SK-N-SH (cell line): Measurements from ENCODE around the gene ANXA9.

Source experiments
- CTCF ChIP-seq: fragments of 200-600 bp; sonication (generic); IDR thresholded peaks from 2 replicates; pipeline ENCODE4 v1.6.1; 2017; ENCODE audit warnings: antibody characterized with exemption, mild to moderate bottlenecking, moderate library complexity
- EP300 ChIP-seq, 2 experiments: IDR thresholded peaks; 2 replicates each; pipeline versions ENCODE4 v1.4.0 to v1.6.1; 2012; ENCODE audit warnings: borderline replicate concordance in 1 of 2, low read depth in 1 of 2, low read length in 1 of 2
- FOXM1 ChIP-seq: IDR thresholded peaks from 2 replicates; pipeline ENCODE4 v1.4.0; 2012; ENCODE audit warnings: low read depth, mild to moderate bottlenecking
- IRF3 ChIP-seq: fragments of 150-350 bp; IDR thresholded peaks from 2 replicates; pipeline ENCODE4 v1.6.1; 2016; ENCODE audit warnings: mild to moderate bottlenecking, low read depth, low read length
- MAX ChIP-seq: IDR thresholded peaks from 2 replicates; pipeline ENCODE4 v1.4.0; 2012; ENCODE audit warnings: low read depth
- NRF1 ChIP-seq: IDR thresholded peaks from 2 replicates; pipeline ENCODE4 v1.6.1; 2012; ENCODE audit warnings: low read depth, mild to moderate bottlenecking, low read length
- REST ChIP-seq: IDR thresholded peaks from 2 replicates; pipeline ENCODE4 v1.6.1; 2012; ENCODE audit warnings: mild to moderate bottlenecking, low read depth, low read length, moderate library complexity
- TAF1 ChIP-seq: IDR thresholded peaks from 2 replicates; pipeline ENCODE4 v1.6.1; 2012; ENCODE audit warnings: low read depth, mild to moderate bottlenecking, low read length, moderate library complexity, borderline replicate concordance
- TCF12 ChIP-seq: IDR thresholded peaks from 2 replicates; pipeline ENCODE4 v1.4.0; 2012
- TEAD4 ChIP-seq: IDR thresholded peaks from 2 replicates; pipeline ENCODE4 v1.4.0; 2012; ENCODE audit warnings: mild to moderate bottlenecking, borderline replicate concordance; ENCODE audit not compliant: insufficient read depth

- TF ChIP-seq EP300 (IDR thresholded peaks at IDR 0.05; ENCODE audit: borderline replicate concordance in 1 of 2, low read depth in 1 of 2, low read length in 1 of 2) = no peak
- no peak for TF ChIP-seq TCF12
- no peak for TF ChIP-seq IRF3
- TF ChIP-seq FOXM1 = no peak
- TF ChIP-seq REST = no peak
- TF ChIP-seq NRF1 = no peak
- TF ChIP-seq TEAD4 = no peak
- TF ChIP-seq CTCF = no peak
- TF ChIP-seq TAF1 = no peak
- no peak for TF ChIP-seq MAX
These were observed 12.5 kb upstream of the ANXA9 start for GRCh38 chr1:150969626-150970025.
